ENCODE measurements around the gene PANK3.

- TF ChIP-seq CTCF (IDR thresholded peaks at IDR 0.05; ENCODE audit: low read length) (no peak), EZH2 (optimal IDR thresholded peaks at IDR 0.05; ENCODE audit: low read depth, low read length) (no peak), EZH2phosphoT487 (IDR thresholded peaks at IDR 0.05; ENCODE audit: low read length) (no peak)
Measured at GRCh38 chr5:168592014-168592368, 12.8 kb upstream of the PANK3 start.

Measured in MM.1S (cell line).